Activated T-helper 17 cell treated with anti-CD3 and anti-CD28 coated beads, Interleukin-2, amount 50 U/mL, for 72 hours (primary cell): ENCODE measurements around the gene ZNF341. TPM values are rescaled to one million over a fixed set of nuclear protein-coding genes. Genes with fewer than 3 reads are reported as not detected.

Experiments
- ATAC-seq: fragments of 150-1000 bp; cut with Tn5 transposase; replicated peaks from 2 replicates; pipeline ENCODE4 v1.10.0; 2021; ENCODE audit warnings: mild to moderate bottlenecking, moderate library complexity
- H3K27ac Mint-ChIP-seq: one replicate; pipeline ENCODE4 v1.8.0; 2022; ENCODE audit warnings: mixed read lengths
- H3K27me3 Mint-ChIP-seq: one replicate; pipeline ENCODE4 v1.8.0; 2022; ENCODE audit warnings: mixed read lengths
- H3K36me3 Mint-ChIP-seq: one replicate; pipeline ENCODE4 v1.8.0; 2022; ENCODE audit warnings: low read depth, mild to moderate bottlenecking, mixed read lengths
- H3K4me1 Mint-ChIP-seq: one replicate; pipeline ENCODE4 v1.8.0; 2022; ENCODE audit warnings: mixed read lengths
- H3K4me3 Mint-ChIP-seq: one replicate; pipeline ENCODE4 v1.8.0; 2022; ENCODE audit warnings: mild to moderate bottlenecking, mixed read lengths
- H3K9me3 Mint-ChIP-seq: one replicate; pipeline ENCODE4 v1.8.0; 2022; ENCODE audit warnings: mixed read lengths
- total RNA-seq, 2 donors: library from RNA; stranded (reverse); gene quantifications; one replicate each; pipeline ENCODE4 v1.2.3, GENCODE V29; 2022

The ZNF341 gene
- total RNA-seq, 2 donors from 2014 or later: 6.4 to 9.0 TPM

GRCh38 chr20:33803921-33804337 lies 72.1 kb downstream of the ZNF341 start:
- Mint-ChIP-seq H3K9me3 (no peaks in the 10 kb centered on the region), H3K4me3 (no peak overlapping the region), H3K27me3 (no peaks in the 10 kb centered on the region), H3K4me1 (no peaks in the 10 kb centered on the region), H3K27ac (no peak overlapping the region), H3K36me3 (no peaks in the 10 kb centered on the region)
- no peak for ATAC-seq

GRCh38 chr20:33808388-33808787 lies 76.6 kb downstream of the ZNF341 start:
- Mint-ChIP-seq H3K27me3 (no peaks in the 10 kb centered on the region), H3K4me3 (no peak overlapping the region), H3K36me3 (peaks cover 19% of the 10 kb centered on the region), H3K27ac (no peak overlapping the region), H3K4me1 (peaks cover 9% of the 10 kb centered on the region), H3K9me3 (no peaks in the 10 kb centered on the region)
- ATAC-seq: no peak

- ATAC-seq: no peak
- no peaks in the 10 kb centered on the region for H3K9me3 Mint-ChIP-seq
- H3K27ac Mint-ChIP-seq: no peak overlapping the region
- peak overlapping the region; percentile 98 for H3K4me3 Mint-ChIP-seq
- H3K36me3 Mint-ChIP-seq: peaks cover 38% of the 10 kb centered on the region
- peaks cover 21% of the 10 kb centered on the region for H3K4me1 Mint-ChIP-seq
- H3K27me3 Mint-ChIP-seq: no peaks in the 10 kb centered on the region
These were observed 78.5 kb downstream of the ZNF341 start for GRCh38 chr20:33810259-33810658.

- peaks cover 23% of the 10 kb centered on the region for H3K4me1 Mint-ChIP-seq
- H3K27ac Mint-ChIP-seq: peak within 1 kb of the TSS; percentile 100
- H3K9me3 Mint-ChIP-seq: no peaks in the 10 kb centered on the region
- H3K36me3 Mint-ChIP-seq: peaks cover 47% of the 10 kb centered on the region
- H3K4me3 Mint-ChIP-seq: peak within 1 kb of the TSS; percentile 98
- peak; percentile 94 for ATAC-seq
- H3K27me3 Mint-ChIP-seq: no peaks in the 10 kb centered on the region
These were observed 79.3 kb downstream of the ZNF341 start, which contains the start of gene CHMP4B for GRCh38 chr20:33810885-33811775. CHMP4B (plus strand) TSS chr20:33811348; CDS start chr20:33811469, 121 bp downstream.

- no peaks in the 10 kb centered on the region for H3K27me3 Mint-ChIP-seq
- no peak for ATAC-seq
- peaks cover 23% of the 10 kb centered on the region for H3K4me1 Mint-ChIP-seq
- H3K27ac Mint-ChIP-seq: peak overlapping the region; percentile 100
- H3K36me3 Mint-ChIP-seq: peaks cover 53% of the 10 kb centered on the region
- peak overlapping the region; percentile 98 for H3K4me3 Mint-ChIP-seq
- H3K9me3 Mint-ChIP-seq: no peaks in the 10 kb centered on the region
These were observed 80.0 kb downstream of the ZNF341 start for GRCh38 chr20:33811776-33812151.

GRCh38 chr20:33812152-33812849 lies 80.5 kb downstream of the ZNF341 start:
- peaks cover 24% of the 10 kb centered on the region for H3K4me1 Mint-ChIP-seq

GRCh38 chr20:33812908-33813462 lies 81.2 kb downstream of the ZNF341 start:
- Mint-ChIP-seq H3K9me3 (no peaks in the 10 kb centered on the region), H3K4me3 (peak overlapping the region; percentile 98), H3K36me3 (peaks cover 61% of the 10 kb centered on the region), H3K27me3 (no peaks in the 10 kb centered on the region), H3K27ac (peak overlapping the region; percentile 100), H3K4me1 (peaks cover 31% of the 10 kb centered on the region)
- ATAC-seq: no peak

More at GRCh38 chr20:33812152-33812849, 80.5 kb downstream of the ZNF341 start:
- no peaks in the 10 kb centered on the region for H3K27me3 Mint-ChIP-seq
- H3K27ac Mint-ChIP-seq: peak overlapping the region; percentile 100
- peak; percentile 54 for ATAC-seq
- peak overlapping the region; percentile 98 for H3K4me3 Mint-ChIP-seq
- H3K36me3 Mint-ChIP-seq: peaks cover 55% of the 10 kb centered on the region
- no peaks in the 10 kb centered on the region for H3K9me3 Mint-ChIP-seq

GRCh38 chr20:33814238-33814712 lies 82.5 kb downstream of the ZNF341 start:
- Mint-ChIP-seq H3K4me1 (peaks cover 39% of the 10 kb centered on the region), H3K27me3 (no peaks in the 10 kb centered on the region), H3K9me3 (no peaks in the 10 kb centered on the region), H3K36me3 (peaks cover 71% of the 10 kb centered on the region), H3K27ac (peak overlapping the region; percentile 49), H3K4me3 (peak overlapping the region; percentile 98)
- ATAC-seq: peak; percentile 35

- no peaks in the 10 kb centered on the region for H3K27me3 Mint-ChIP-seq
- H3K27ac Mint-ChIP-seq: peak overlapping the region; percentile 7
- ATAC-seq: no peak
- H3K36me3 Mint-ChIP-seq: peaks cover 81% of the 10 kb centered on the region
- H3K9me3 Mint-ChIP-seq: no peaks in the 10 kb centered on the region
- H3K4me1 Mint-ChIP-seq: peaks cover 48% of the 10 kb centered on the region
- H3K4me3 Mint-ChIP-seq: peak overlapping the region; percentile 98
These were observed 83.9 kb downstream of the ZNF341 start for GRCh38 chr20:33815671-33816070.

GRCh38 chr20:33816191-33816590 lies 84.4 kb downstream of the ZNF341 start:
- no peaks in the 10 kb centered on the region for H3K27me3 Mint-ChIP-seq
- no peaks in the 10 kb centered on the region for H3K9me3 Mint-ChIP-seq
- H3K36me3 Mint-ChIP-seq: peaks cover 81% of the 10 kb centered on the region
- H3K4me3 Mint-ChIP-seq: no peak overlapping the region
- H3K27ac Mint-ChIP-seq: no peak overlapping the region
- no peak for ATAC-seq
- H3K4me1 Mint-ChIP-seq: peaks cover 49% of the 10 kb centered on the region

- Mint-ChIP-seq H3K27ac (no peak overlapping the region), H3K4me3 (no peak overlapping the region), H3K9me3 (no peaks in the 10 kb centered on the region), H3K4me1 (peaks cover 49% of the 10 kb centered on the region), H3K27me3 (no peaks in the 10 kb centered on the region), H3K36me3 (peaks cover 75% of the 10 kb centered on the region)
- no peak for ATAC-seq
These were observed 85.6 kb downstream of the ZNF341 start for GRCh38 chr20:33817411-33817810.

- ATAC-seq: no peak
- H3K4me3 Mint-ChIP-seq: no peak overlapping the region
- no peaks in the 10 kb centered on the region for H3K27me3 Mint-ChIP-seq
- H3K9me3 Mint-ChIP-seq: no peaks in the 10 kb centered on the region
- H3K36me3 Mint-ChIP-seq: peaks cover 75% of the 10 kb centered on the region
- H3K27ac Mint-ChIP-seq: peak overlapping the region; percentile 21
- peaks cover 36% of the 10 kb centered on the region for H3K4me1 Mint-ChIP-seq
These were observed 87.7 kb downstream of the ZNF341 start for GRCh38 chr20:33819456-33819855.

GRCh38 chr20:33820362-33820761 lies 88.6 kb downstream of the ZNF341 start:
- Mint-ChIP-seq H3K27ac (no peak overlapping the region), H3K27me3 (no peaks in the 10 kb centered on the region), H3K36me3 (peaks cover 72% of the 10 kb centered on the region), H3K4me1 (peaks cover 39% of the 10 kb centered on the region), H3K9me3 (no peaks in the 10 kb centered on the region), H3K4me3 (no peak overlapping the region)
- no peak for ATAC-seq

GRCh38 chr20:33821270-33821836 lies 89.6 kb downstream of the ZNF341 start:
- no peak for ATAC-seq
- no peak overlapping the region for H3K4me3 Mint-ChIP-seq
- peaks cover 68% of the 10 kb centered on the region for H3K36me3 Mint-ChIP-seq
- H3K27ac Mint-ChIP-seq: no peak overlapping the region
- H3K27me3 Mint-ChIP-seq: no peaks in the 10 kb centered on the region
- peaks cover 47% of the 10 kb centered on the region for H3K4me1 Mint-ChIP-seq
- H3K9me3 Mint-ChIP-seq: no peaks in the 10 kb centered on the region
